GM12878 (cell line): ENCODE measurements around the gene AP2A2. TPM values are rescaled to one million over a fixed set of nuclear protein-coding genes. Genes with fewer than 3 reads are reported as not detected.

Experiments used
- ATAC-seq: fragments of 200-7000 bp; cut with Tn5 transposase; 3 replicates; pipeline ENCODE4 v1.9.1; 2020; ENCODE audit warnings: mild to moderate bottlenecking, moderate library complexity
- BruUV-seq: library from RNA; stranded (reverse); fragments of 400-500 nt; replicated peaks from 2 replicates; lab custom pipeline; 2021; lab: Mats Ljungman, UMichigan
- CTCF ChIA-PET: fragments of 300-600 bp; sonication (Branson Sonifier 250); formaldehyde crosslinking; extraction: SDS; loops from one replicate; lab custom pipeline; 2021; ENCODE audit warnings: inconsistent platforms; lab: Yijun Ruan, JAX
- POLR2A ChIA-PET: fragments of 350-600 bp; formaldehyde crosslinking; extraction: SDS; loops from one replicate; lab custom pipeline; 2021; ENCODE audit warnings: inconsistent platforms; lab: Charles Lee
- RAD21 ChIA-PET: fragments of 300-600 bp; sonication (Branson Sonifier 250); formaldehyde crosslinking; loops from one replicate; lab custom pipeline; 2023; ENCODE audit warnings: antibody characterized with exemption; ENCODE audit not compliant: unreplicated experiment; lab: Charles Lee
- SMC1A ChIA-PET: fragments of 300-600 bp; sonication (Branson Sonifier 250); formaldehyde crosslinking; loops from one replicate; lab custom pipeline; 2023; ENCODE audit not compliant: unreplicated experiment, uncharacterized antibody; lab: Charles Lee
- DNase-seq: peaks from one replicate; pipeline ENCODE4 v3.0.0-alpha.2; 2011; ENCODE audit warnings: low read depth, low spot score
- FAIRE-seq: peaks from 3 replicates; lab custom pipeline; 2011; peaks lifted over from hg19 to GRCh38; lab: Jason Lieb, UNC
- H2AFZ ChIP-seq: 2 replicates; pipeline ENCODE4 v1.6.0; 2011; ENCODE audit warnings: low read depth, low read length, control low read depth; ENCODE audit not compliant: control insufficient read depth
- H3K27ac ChIP-seq: 2 replicates; pipeline ENCODE4 v1.5.1; 2011; ENCODE audit warnings: control low read depth; ENCODE audit not compliant: control insufficient read depth, insufficient read depth
- H3K27me3 ChIP-seq, 2 experiments: replicated peaks in 1 of 2; 2 replicates each; pipeline versions ENCODE4 v1.6.0 to v1.6.1; 2011; ENCODE audit warnings: low read length in 1 of 2; ENCODE audit not compliant: control insufficient read depth in 2 of 2, insufficient read depth in 2 of 2
- H3K36me3 ChIP-seq, 2 experiments: 2 replicates each; pipeline ENCODE4 v1.5.1; 2011; ENCODE audit warnings: low read length in 1 of 2; ENCODE audit not compliant: control insufficient read depth in 2 of 2, insufficient read depth in 2 of 2
- H3K4me1 ChIP-seq: 2 replicates; pipeline ENCODE4 v1.6.1; 2011; ENCODE audit warnings: mild to moderate bottlenecking, low read length, moderate library complexity, mixed read lengths; ENCODE audit not compliant: control insufficient read depth, insufficient read depth
- H3K4me2 ChIP-seq: 2 replicates; pipeline ENCODE4 v1.6.0; 2011; ENCODE audit warnings: control low read depth; ENCODE audit not compliant: control insufficient read depth, insufficient read depth
- H3K4me3 ChIP-seq: fragments of 200-600 bp; sonication (generic); 2 replicates; pipeline ENCODE4 v1.5.1; 2016
- H3K79me2 ChIP-seq: 2 replicates; pipeline ENCODE4 v1.6.0; 2011; ENCODE audit warnings: low read length; ENCODE audit not compliant: control insufficient read depth, insufficient read depth
- H3K9ac ChIP-seq: 2 replicates; pipeline ENCODE4 v1.8.0; 2011; ENCODE audit warnings: low read length, control low read depth, mixed read lengths; ENCODE audit not compliant: control insufficient read depth, insufficient read depth
- H3K9me3 ChIP-seq: replicated peaks from 3 replicates; pipeline ENCODE4 v1.5.1; 2011; ENCODE audit warnings: mild to moderate bottlenecking, low read length; ENCODE audit not compliant: control insufficient read depth, insufficient read depth
- H4K20me1 ChIP-seq: 2 replicates; pipeline ENCODE4 v1.6.0; 2011; ENCODE audit not compliant: control insufficient read depth, insufficient read depth
- CREM ChIP-seq: IDR thresholded peaks from 2 replicates; pipeline ENCODE4 v1.6.1; 2014; ENCODE audit warnings: antibody characterized with exemption, low read depth
- FOXK2 ChIP-seq: fragments of 450-650 bp; IDR thresholded peaks from 2 replicates; pipeline ENCODE4 v1.6.1; 2017; ENCODE audit warnings: mild to moderate bottlenecking, moderate library complexity
- JUND ChIP-seq: IDR thresholded peaks from 2 replicates; pipeline ENCODE4 v1.6.1; 2012; ENCODE audit warnings: low read depth, mild to moderate bottlenecking, low read length, improper control_type of control experiment, moderate library complexity
- MYB ChIP-seq: fragments of 150-350 bp; IDR thresholded peaks from 2 replicates; pipeline ENCODE4 v1.6.1; 2014; ENCODE audit warnings: mild to moderate bottlenecking, low read depth, low read length, borderline replicate concordance
- NFYA ChIP-seq: IDR thresholded peaks from 2 replicates; pipeline ENCODE4 v1.6.1; 2011; ENCODE audit warnings: low read depth, mild to moderate bottlenecking, low read length, improper control_type of control experiment, borderline replicate concordance
- NR2F1 ChIP-seq: fragments of 450-650 bp; conservative IDR thresholded peaks from 2 replicates; pipeline ENCODE4 v1.6.1; 2017; ENCODE audit warnings: mild to moderate bottlenecking
- RAD21 ChIP-seq: IDR thresholded peaks from 2 replicates; pipeline ENCODE4 v1.6.1; 2011; ENCODE audit warnings: mild to moderate bottlenecking, low read depth, low read length, moderate library complexity; ENCODE audit not compliant: insufficient read depth
- RFX5 ChIP-seq: IDR thresholded peaks from 2 replicates; pipeline ENCODE4 v1.6.1; 2011; ENCODE audit warnings: low read depth, low read length, improper control_type of control experiment
- SUZ12 ChIP-seq: fragments of 200-600 bp; sonication (generic); IDR thresholded peaks from one replicate; pipeline ENCODE4 v1.6.1; 2018; ENCODE audit warnings: antibody characterized with exemption, mild to moderate bottlenecking; ENCODE audit not compliant: unreplicated experiment
- ZBTB11 ChIP-seq: fragments of 450-650 bp; formaldehyde crosslinking; IDR thresholded peaks from 2 replicates; pipeline ENCODE4 v1.5.0; 2022; ENCODE audit warnings: mild to moderate bottlenecking, missing genetic modification characterization
- ZZZ3 ChIP-seq: IDR thresholded peaks from 2 replicates; pipeline ENCODE4 v1.6.1; 2011; ENCODE audit warnings: low read depth; ENCODE audit not compliant: control insufficient read depth, insufficient read length
- WGBS: methylation state at CpG from one replicate; pipeline ENCODE4 v1.1.6; 2016; ENCODE audit warnings: low lambda C conversion rate; ENCODE audit not compliant: insufficient replicate concordance, insufficient coverage; ENCODE audit errors: missing lambda C conversion rate; 5-methylcytosine and 5-hydroxymethylcytosine counted together
- in situ Hi-C: fragments of 300-500 bp; cut with MboI; formaldehyde crosslinking; loops from 9 replicates; pipeline ENCODE4 v1.14.3; 2018; ENCODE audit warnings: mixed read lengths
- intact Hi-C: fragments of 100-400 bp; cut with micrococcal nuclease; formaldehyde crosslinking; loops from one replicate; pipeline ENCODE4 v1.14.2; 2022; ENCODE audit not compliant: unreplicated experiment
- polyA plus RNA-seq, 11 experiments: library from polyadenylated mRNA; depleted of rRNA in 4 of 11; unstranded in 6 of 11; stranded (reverse) in 5 of 11; fragments of >200 nt; fragmentation: Nextera tagmentation in 4 of 11; fragmentation: Illumina TruSeq in 1 of 11; extraction: Ambion mirVana in 4 of 11; extraction: Trizol in 1 of 11; gene quantifications; 1 replicate in 1 of 11; 2 replicates in 10 of 11; pipeline versions ENCODE4 v1.2.1 to v1.2.3, GENCODE V29; 2011 to 2016; ENCODE audit warnings: inconsistent platforms in 2 of 11, missing spikeins in 2 of 11, low read depth in 1 of 11
- total RNA-seq, 4 experiments: library from RNA; depleted of rRNA in 3 of 4; stranded (reverse); fragments of >200 nt in 3 of 4; fragmentation: Illumina TruSeq in 1 of 4; extraction: Trizol in 1 of 4; gene quantifications; 2 replicates each; pipeline versions ENCODE4 v1.2.1 to v1.2.3, GENCODE V29; 2013 to 2021
- TF ChIP-seq, protein P1 (sequence below): fragments of 450-650 bp; IDR thresholded peaks from 2 replicates; pipeline ENCODE4 v1.6.1; 2017; ENCODE audit warnings: mild to moderate bottlenecking, moderate library complexity
- TF ChIP-seq, protein P2 (sequence below): IDR thresholded peaks from 2 replicates; pipeline ENCODE4 v1.6.1; 2011; ENCODE audit warnings: low read depth, mild to moderate bottlenecking, low read length, moderate library complexity, borderline replicate concordance; ENCODE audit errors: extremely low read depth

AP2A2 gene
- total and polyA plus RNA-seq, 10 of the 15 experiments (the other 5 are each of a cell fraction or from before 2014, with no cell fraction given): 0.58 to 48.8 (median 18.2) TPM

- Histone ChIP-seq H4K20me1 (no peaks in the 10 kb centered on the region), H3K79me2 (peaks cover 16% of the 10 kb centered on the region), H3K9me3 (no peaks in the 10 kb centered on the region), H3K27ac (no peak overlapping the region), H3K27me3 (no peaks in the 10 kb centered on the region), H3K4me3 (no peak overlapping the region), H3K9ac (no peak overlapping the region), H3K36me3 (peaks cover 0 to 2% of the 10 kb centered on the region in 2 experiments; a peak in 1 of 4 replicates), H3K4me2 (no peak overlapping the region), H3K4me1 (no peaks in the 10 kb centered on the region), H2AFZ (no peak overlapping the region)
- ChIA-PET POLR2A (no interaction called here), RAD21 (no interaction called here), CTCF (no interaction called here), SMC1A (no interaction called here)
- ATAC-seq (no peak), FAIRE-seq (no peak), DNase-seq (no peak)
- intact Hi-C loops: no loop called here
- 97% methylated on average over 6 of the region's 6 CpGs for WGBS
- in situ Hi-C loops: no loop called here
- BruUV-seq: no TSS peak
- TF ChIP-seq NFYA (no peak), CREM (no peak), SUZ12 (no peak), JUND (no peak), MYB (no peak), ZBTB11 (CRISPR knock-in tag) (no peak), RAD21 (no peak), NR2F1 (no peak), FOXK2 (no peak), ZZZ3 (no peak), RFX5 (no peak)
- TF ChIP-seq, protein P1, sequence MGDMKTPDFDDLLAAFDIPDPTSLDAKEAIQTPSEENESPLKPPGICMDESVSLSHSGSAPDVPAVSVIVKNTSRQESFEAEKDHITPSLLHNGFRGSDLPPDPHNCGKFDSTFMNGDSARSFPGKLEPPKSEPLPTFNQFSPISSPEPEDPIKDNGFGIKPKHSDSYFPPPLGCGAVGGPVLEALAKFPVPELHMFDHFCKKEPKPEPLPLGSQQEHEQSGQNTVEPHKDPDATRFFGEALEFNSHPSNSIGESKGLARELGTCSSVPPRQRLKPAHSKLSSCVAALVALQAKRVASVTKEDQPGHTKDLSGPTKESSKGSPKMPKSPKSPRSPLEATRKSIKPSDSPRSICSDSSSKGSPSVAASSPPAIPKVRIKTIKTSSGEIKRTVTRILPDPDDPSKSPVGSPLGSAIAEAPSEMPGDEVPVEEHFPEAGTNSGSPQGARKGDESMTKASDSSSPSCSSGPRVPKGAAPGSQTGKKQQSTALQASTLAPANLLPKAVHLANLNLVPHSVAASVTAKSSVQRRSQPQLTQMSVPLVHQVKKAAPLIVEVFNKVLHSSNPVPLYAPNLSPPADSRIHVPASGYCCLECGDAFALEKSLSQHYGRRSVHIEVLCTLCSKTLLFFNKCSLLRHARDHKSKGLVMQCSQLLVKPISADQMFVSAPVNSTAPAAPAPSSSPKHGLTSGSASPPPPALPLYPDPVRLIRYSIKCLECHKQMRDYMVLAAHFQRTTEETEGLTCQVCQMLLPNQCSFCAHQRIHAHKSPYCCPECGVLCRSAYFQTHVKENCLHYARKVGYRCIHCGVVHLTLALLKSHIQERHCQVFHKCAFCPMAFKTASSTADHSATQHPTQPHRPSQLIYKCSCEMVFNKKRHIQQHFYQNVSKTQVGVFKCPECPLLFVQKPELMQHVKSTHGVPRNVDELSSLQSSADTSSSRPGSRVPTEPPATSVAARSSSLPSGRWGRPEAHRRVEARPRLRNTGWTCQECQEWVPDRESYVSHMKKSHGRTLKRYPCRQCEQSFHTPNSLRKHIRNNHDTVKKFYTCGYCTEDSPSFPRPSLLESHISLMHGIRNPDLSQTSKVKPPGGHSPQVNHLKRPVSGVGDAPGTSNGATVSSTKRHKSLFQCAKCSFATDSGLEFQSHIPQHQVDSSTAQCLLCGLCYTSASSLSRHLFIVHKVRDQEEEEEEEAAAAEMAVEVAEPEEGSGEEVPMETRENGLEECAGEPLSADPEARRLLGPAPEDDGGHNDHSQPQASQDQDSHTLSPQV: no peak
- TF ChIP-seq, protein P2, sequence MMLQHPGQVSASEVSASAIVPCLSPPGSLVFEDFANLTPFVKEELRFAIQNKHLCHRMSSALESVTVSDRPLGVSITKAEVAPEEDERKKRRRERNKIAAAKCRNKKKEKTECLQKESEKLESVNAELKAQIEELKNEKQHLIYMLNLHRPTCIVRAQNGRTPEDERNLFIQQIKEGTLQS: no peak
These were observed 8.9 kb downstream of the AP2A2 start for GRCh38 chr11:934527-934926.
